ENCODE data around the gene RCAN3.
"Not testable (repeated sequence)": the region's sequence is repeated elsewhere in the genome, so short reads cannot be mapped to it uniquely, and the experiment has no call there.

The RCAN3 gene

DNA sequence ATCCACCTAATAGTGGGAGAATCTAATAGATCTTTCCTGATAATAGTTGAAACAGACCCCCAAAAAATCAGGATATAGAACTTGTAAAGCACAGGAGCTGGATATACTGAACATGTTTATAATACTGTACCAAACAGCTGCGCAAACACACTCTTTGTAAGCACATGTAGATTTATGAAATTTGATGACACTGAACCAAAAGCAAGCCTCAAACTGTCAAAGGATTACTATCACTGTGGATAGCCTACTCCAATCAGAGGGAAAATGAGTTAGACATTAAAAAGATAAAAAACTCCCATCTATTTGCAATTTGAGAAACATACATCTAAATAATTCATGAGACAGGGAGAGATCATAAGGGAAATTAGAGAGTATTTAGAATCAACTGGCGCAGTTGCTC is 26.1 kb downstream of the RCAN3 start:
- no peak for DNase-seq (ENCODE audit: low read depth)
- H3K4me3 ChIP-seq (ENCODE audit: low read length), result no peak overlapping the region
- TF ChIP-seq CTCF (conservative IDR thresholded peaks at IDR 0.05; ENCODE audit: low read length), result no peak

DNA sequence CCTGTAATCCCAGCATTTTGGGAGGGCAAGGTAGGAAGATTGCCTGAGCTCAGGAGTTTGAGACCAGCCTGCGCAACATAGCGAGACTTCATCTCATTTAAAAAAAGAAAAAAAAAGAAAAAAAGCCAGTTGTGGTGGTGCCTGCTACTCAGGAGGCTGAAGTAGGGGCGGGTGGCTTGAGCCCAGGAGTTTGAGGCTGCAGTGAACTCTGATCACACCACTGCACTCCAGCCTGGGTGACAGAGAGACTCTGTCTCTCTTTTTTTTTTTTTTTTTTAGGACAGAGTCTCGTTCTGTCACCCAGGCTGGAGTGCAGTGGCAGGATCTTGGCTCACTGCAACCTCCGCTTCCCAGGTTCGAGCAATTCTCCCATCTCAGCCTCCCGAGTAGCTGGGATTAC is 26.7 kb downstream of the RCAN3 start:
- H3K4me3 ChIP-seq (ENCODE audit: low read length); DNase-seq (ENCODE audit: low read depth): not testable (repeated sequence)

DNA sequence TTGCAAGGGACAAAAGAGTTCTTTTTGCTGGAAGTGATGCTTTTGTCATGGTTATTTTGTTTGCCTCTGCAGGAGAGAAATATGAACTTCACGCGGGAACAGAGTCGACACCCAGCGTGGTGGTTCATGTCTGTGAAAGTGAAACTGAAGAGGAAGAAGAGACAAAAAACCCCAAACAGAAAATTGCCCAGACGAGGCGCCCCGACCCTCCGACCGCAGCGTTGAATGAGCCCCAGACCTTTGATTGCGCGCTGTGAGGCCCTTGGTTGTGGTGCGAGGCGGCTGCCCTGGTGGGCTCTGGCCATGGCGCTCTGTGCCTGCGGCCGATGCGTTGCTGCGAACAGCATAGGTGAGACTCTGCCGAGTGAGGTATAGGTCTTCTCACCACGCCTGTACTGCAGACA is 32.4 kb downstream of the RCAN3 start:
- TF ChIP-seq CTCF (conservative IDR thresholded peaks at IDR 0.05; ENCODE audit: low read length), result no peak
- no peak for DNase-seq (ENCODE audit: low read depth)

DNA sequence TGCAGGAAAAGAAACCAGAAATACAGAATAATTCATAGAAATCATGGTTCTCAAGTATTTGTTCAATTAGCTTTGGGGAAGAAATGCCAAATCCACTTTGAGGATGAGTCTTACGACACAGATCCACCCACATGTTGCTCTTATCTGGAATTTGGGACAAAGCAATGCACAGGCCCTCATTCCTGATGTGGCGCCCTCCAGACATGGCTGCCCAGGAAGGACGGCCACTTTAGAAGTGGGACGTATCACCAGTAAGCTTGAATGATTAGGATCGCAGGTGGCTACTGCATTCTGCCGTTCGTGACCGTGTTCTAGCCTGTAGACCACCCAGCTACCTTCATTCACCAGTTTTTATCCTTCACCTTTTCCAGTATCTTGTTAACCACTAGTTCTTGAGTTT is 33.1 kb downstream of the RCAN3 start:
- TF ChIP-seq CTCF (conservative IDR thresholded peaks at IDR 0.05; ENCODE audit: low read length), result no peak
- H3K4me3 ChIP-seq (ENCODE audit: low read length), result no peak overlapping the region
- DNase-seq (ENCODE audit: low read depth), result no peak

More for the DNA sequence above, 32.4 kb downstream of the RCAN3 start:
- H3K4me3 ChIP-seq (ENCODE audit: low read length), result no peak overlapping the region

GRCh38 chr1:24536391-24536840 is 33.8 kb downstream of the RCAN3 start:
- DNase-seq (ENCODE audit: low read depth), result peak; percentile 23
- H3K4me3 ChIP-seq (ENCODE audit: low read length), result no peak overlapping the region

DNA sequence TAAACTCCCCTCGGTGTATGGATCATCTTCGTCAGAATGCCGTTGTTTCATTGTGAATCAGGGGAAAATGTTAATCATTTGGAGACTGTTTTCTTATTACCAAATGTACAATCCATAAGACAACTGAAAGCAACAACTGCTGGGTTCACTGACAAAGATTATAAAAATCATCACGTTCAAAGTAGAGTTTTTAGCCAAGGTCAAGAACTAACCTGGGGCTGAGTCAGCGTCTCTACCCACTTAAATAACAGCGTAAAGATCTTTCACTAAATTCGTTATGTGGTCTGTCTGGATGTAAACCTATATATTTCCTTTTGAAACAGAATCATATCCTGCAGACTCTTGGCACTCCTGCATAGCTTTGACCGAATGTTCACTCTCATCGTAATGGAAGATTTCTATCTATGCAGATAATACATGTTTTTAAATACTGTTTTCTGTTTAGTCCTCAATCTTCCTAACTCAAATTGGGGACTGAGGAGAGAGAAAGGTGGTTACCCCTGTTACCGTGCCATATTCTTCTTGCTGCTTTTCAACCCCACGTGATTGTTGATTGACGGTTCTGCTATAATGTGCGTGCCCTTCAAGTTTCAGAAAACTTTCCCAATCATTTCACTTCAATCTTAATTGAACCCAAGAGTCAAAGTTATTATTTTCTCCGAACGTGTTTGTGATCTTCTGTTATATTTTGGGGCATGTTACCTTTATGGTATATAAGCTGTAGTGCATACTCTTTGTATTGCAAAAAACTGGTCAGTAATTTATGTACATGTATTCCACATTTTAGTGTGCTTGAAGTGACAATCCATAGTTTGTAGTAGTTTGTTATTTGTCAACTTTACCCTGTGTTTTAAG is 37.6 kb downstream of the RCAN3 start:
- TF ChIP-seq CTCF (conservative IDR thresholded peaks at IDR 0.05; ENCODE audit: low read length), result no peak
- DNase-seq (ENCODE audit: low read depth), result no peak
- H3K4me3 ChIP-seq (ENCODE audit: low read length), result no peak overlapping the region

More at GRCh38 chr1:24536391-24536840, 33.8 kb downstream of the RCAN3 start:
- TF ChIP-seq CTCF (conservative IDR thresholded peaks at IDR 0.05; ENCODE audit: low read length), result no peak

DNA sequence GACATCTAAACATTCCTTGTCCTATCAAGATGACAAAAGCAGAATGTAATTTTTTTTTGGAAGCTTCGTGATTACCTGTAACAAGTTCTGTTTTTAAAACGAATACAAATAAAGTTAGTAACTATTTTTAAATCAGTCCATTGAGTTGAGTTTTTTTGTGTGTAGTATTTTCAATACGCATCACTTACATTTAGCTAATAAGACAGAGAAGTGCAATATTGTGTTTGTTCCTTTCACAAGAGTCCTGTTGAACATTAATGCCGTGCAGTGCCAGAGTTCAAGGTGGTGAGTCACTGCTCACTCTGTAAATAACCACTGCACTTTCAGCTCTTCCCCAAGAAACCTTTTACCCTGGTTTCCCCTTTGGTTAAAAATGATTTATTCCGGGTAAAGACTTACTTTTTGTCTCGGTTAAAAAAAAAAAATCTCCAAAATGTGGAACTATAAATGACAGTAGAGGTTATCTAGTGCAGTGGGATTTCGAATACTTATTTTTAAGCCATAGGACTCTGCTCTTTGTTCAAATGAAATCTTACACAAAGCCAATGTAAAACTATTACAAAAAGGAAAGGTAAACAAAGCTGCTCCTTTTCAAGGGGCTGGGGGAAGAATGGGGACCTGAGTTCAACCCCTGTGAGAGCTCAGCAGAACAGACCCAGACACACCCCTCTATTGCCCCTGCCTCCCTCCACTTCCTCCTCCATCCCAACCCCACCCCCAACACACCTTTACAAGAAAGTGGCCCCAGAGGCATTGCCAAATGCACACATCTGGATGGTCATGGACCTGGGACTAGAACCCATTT is 38.5 kb downstream of the RCAN3 start:
- no peak for TF ChIP-seq CTCF (conservative IDR thresholded peaks at IDR 0.05; ENCODE audit: low read length)
- peak; percentile 73 for DNase-seq (ENCODE audit: low read depth)
- H3K4me3 ChIP-seq (ENCODE audit: low read length), result no peak overlapping the region

All from AG10803 (cell line).